Stromal cell of bone marrow (primary cell): ENCODE data around the gene ADGRL1.
"Not testable (repeated sequence)": the region's sequence is repeated elsewhere in the genome, so short reads cannot be mapped to it uniquely, and the experiment has no call there.

ENCODE experiments used
- DNase-seq: peaks from one replicate; pipeline ENCODE4 v3.0.0-alpha.2; 2012; ENCODE audit warnings: low read depth

Gene ADGRL1

GRCh38 chr19:14218620-14219330, 12.8 kb upstream of the ADGRL1 start:
- no peak for DNase-seq

GRCh38 chr19:14217886-14218285, 11.9 kb upstream of the ADGRL1 start:
- DNase-seq, result not testable (repeated sequence)

GRCh38 chr19:14214580-14214979, 8.6 kb upstream of the ADGRL1 start:
- DNase-seq, result no peak

GRCh38 chr19:14210182-14210581, 4.2 kb upstream of the ADGRL1 start:
- not testable (repeated sequence) for DNase-seq

- not testable (repeated sequence) for DNase-seq
Observed at GRCh38 chr19:14209401-14209800, 3.4 kb upstream of the ADGRL1 start.

GRCh38 chr19:14208496-14208895, 2.5 kb upstream of the ADGRL1 start:
- DNase-seq, result not testable (repeated sequence)

GRCh38 chr19:14207796-14208195, 1.8 kb upstream of the ADGRL1 start:
- not testable (repeated sequence) for DNase-seq

- peak; percentile 91 for DNase-seq
Observed at GRCh38 chr19:14206737-14207726, 1.1 kb upstream of the ADGRL1 start.

- not testable (repeated sequence) for DNase-seq
Observed at GRCh38 chr19:14206308-14206707, 339 bp upstream of the ADGRL1 start.

- DNase-seq, result not testable (repeated sequence)
Observed at GRCh38 chr19:14204676-14205451, 1.1 kb downstream of the ADGRL1 start.

GRCh38 chr19:14204219-14204618, 1.8 kb downstream of the ADGRL1 start:
- DNase-seq, result not testable (repeated sequence)

GRCh38 chr19:14203788-14204187, 2.2 kb downstream of the ADGRL1 start:
- not testable (repeated sequence) for DNase-seq

GRCh38 chr19:14203177-14203576, 2.8 kb downstream of the ADGRL1 start:
- DNase-seq, result no peak

GRCh38 chr19:14201481-14201880, 4.5 kb downstream of the ADGRL1 start:
- not testable (repeated sequence) for DNase-seq

GRCh38 chr19:14200147-14200841, 5.7 kb downstream of the ADGRL1 start:
- not testable (repeated sequence) for DNase-seq

GRCh38 chr19:14198384-14199376, 7.3 kb downstream of the ADGRL1 start:
- no peak for DNase-seq

- DNase-seq, result no peak
Observed at GRCh38 chr19:14197882-14198281, 8.1 kb downstream of the ADGRL1 start.

GRCh38 chr19:14197288-14197687, 8.7 kb downstream of the ADGRL1 start:
- not testable (repeated sequence) for DNase-seq

- DNase-seq, result peak; percentile 21
Observed at GRCh38 chr19:14196105-14196504, 9.9 kb downstream of the ADGRL1 start.

- not testable (repeated sequence) for DNase-seq
Observed at GRCh38 chr19:14195216-14195615, 10.8 kb downstream of the ADGRL1 start.
